ENCODE results near the gene UTP25.

Gene UTP25

GRCh38 chr1:209816923-209817322, 10.8 kb upstream of the UTP25 start (continued):
- TF ChIP-seq POU6F1 (CRISPR knock-in tag; IDR thresholded peaks at IDR 0.05; ENCODE audit: borderline replicate concordance, low read depth): no peak

GRCh38 chr1:209817691-209818090, 10.1 kb upstream of the UTP25 start:
- TF ChIP-seq TSHZ2 (CRISPR knock-in tag; IDR thresholded peaks at IDR 0.05) (no peak), ISL1 (CRISPR knock-in tag; IDR thresholded peaks at IDR 0.05) (no peak), PPARA (CRISPR knock-in tag; IDR thresholded peaks at IDR 0.05; ENCODE audit: borderline replicate concordance) (no peak), ARNTL (CRISPR knock-in tag; IDR thresholded peaks at IDR 0.05; ENCODE audit: borderline replicate concordance, low read depth) (no peak), ZFP3 (CRISPR knock-in tag; IDR thresholded peaks at IDR 0.05) (no peak), ZFP30 (CRISPR knock-in tag; IDR thresholded peaks at IDR 0.05) (no peak), PATZ1 (CRISPR knock-in tag; IDR thresholded peaks at IDR 0.05; ENCODE audit: borderline replicate concordance) (no peak), ZNF565 (CRISPR knock-in tag; conservative IDR thresholded peaks at IDR 0.05; ENCODE audit: low read depth) (no peak), CSDC2 (CRISPR knock-in tag; IDR thresholded peaks at IDR 0.05) (no peak), ZC3H10 (CRISPR knock-in tag; IDR thresholded peaks at IDR 0.05) (no peak), SNAI2 (CRISPR knock-in tag; IDR thresholded peaks at IDR 0.05) (no peak), RARB (CRISPR knock-in tag; IDR thresholded peaks at IDR 0.05) (no peak), POU6F1 (CRISPR knock-in tag; IDR thresholded peaks at IDR 0.05; ENCODE audit: borderline replicate concordance, low read depth) (no peak), TOX (CRISPR knock-in tag; IDR thresholded peaks at IDR 0.05; ENCODE audit: borderline replicate concordance) (no peak), CSRNP3 (CRISPR knock-in tag; IDR thresholded peaks at IDR 0.05) (no peak), ESRRG (CRISPR knock-in tag; IDR thresholded peaks at IDR 0.05) (no peak)
- no peak for ATAC-seq

GRCh38 chr1:209819058-209819457, 8.7 kb upstream of the UTP25 start:
- TF ChIP-seq PATZ1 (CRISPR knock-in tag; IDR thresholded peaks at IDR 0.05; ENCODE audit: borderline replicate concordance) (no peak), ZFP30 (CRISPR knock-in tag; IDR thresholded peaks at IDR 0.05) (no peak), ARNTL (CRISPR knock-in tag; IDR thresholded peaks at IDR 0.05; ENCODE audit: borderline replicate concordance, low read depth) (no peak), RARB (CRISPR knock-in tag; IDR thresholded peaks at IDR 0.05) (no peak), TCF4 (CRISPR knock-in tag; IDR thresholded peaks at IDR 0.05; ENCODE audit: borderline replicate concordance) (no peak), PPARA (CRISPR knock-in tag; IDR thresholded peaks at IDR 0.05; ENCODE audit: borderline replicate concordance) (no peak), OSR1 (CRISPR knock-in tag; IDR thresholded peaks at IDR 0.05) (no peak), ESRRG (CRISPR knock-in tag; IDR thresholded peaks at IDR 0.05) (no peak), ZFP3 (CRISPR knock-in tag; IDR thresholded peaks at IDR 0.05) (no peak), TOX (CRISPR knock-in tag; IDR thresholded peaks at IDR 0.05; ENCODE audit: borderline replicate concordance) (no peak), CSDC2 (CRISPR knock-in tag; IDR thresholded peaks at IDR 0.05) (no peak), ZNF565 (CRISPR knock-in tag; conservative IDR thresholded peaks at IDR 0.05; ENCODE audit: low read depth) (no peak), ISL1 (CRISPR knock-in tag; IDR thresholded peaks at IDR 0.05) (no peak), ZC3H10 (CRISPR knock-in tag; IDR thresholded peaks at IDR 0.05) (no peak), TSHZ2 (CRISPR knock-in tag; IDR thresholded peaks at IDR 0.05) (no peak)

More at GRCh38 chr1:209819058-209819457, 8.7 kb upstream of the UTP25 start:
- ATAC-seq: no peak
